HCT116 (cell line): Measurements from ENCODE around the gene ADIRF. TPM values are rescaled to one million over a fixed set of nuclear protein-coding genes. Genes with fewer than 3 reads are reported as not detected.
A peak's percentile ranks its signal among the peaks of the same experiment; 100 is the strongest.

Experiments
- ATAC-seq: fragments of 200-7000 bp; cut with Tn5 transposase; 2 replicates; pipeline ENCODE4 v1.9.1; 2020; ENCODE audit warnings: mild to moderate bottlenecking, moderate library complexity
- BruUV-seq: library from RNA; stranded (reverse); fragments of 400-500 nt; replicated peaks from 2 replicates; lab custom pipeline; 2021; lab: Mats Ljungman, UMichigan
- CTCF ChIA-PET: fragments of 300-600 bp; sonication (Branson Sonifier 250); formaldehyde crosslinking; loops from one replicate; lab custom pipeline; 2021; ENCODE audit warnings: antibody characterized with exemption; lab: Charles Lee
- POLR2A ChIA-PET: fragments of 300-600, 350-600 bp; sonication (Branson Sonifier 250); formaldehyde crosslinking; loops from one replicate; lab custom pipeline; 2021; ENCODE audit warnings: antibody characterized with exemption; lab: Charles Lee
- RAD21 ChIA-PET, 2 experiments: fragments of 300-600 bp; sonication (Branson Sonifier 250); formaldehyde crosslinking; loops; one replicate each; lab custom pipeline; 2023; ENCODE audit warnings: low total read pairs in 2 of 2; ENCODE audit not compliant: uncharacterized antibody in 2 of 2, unreplicated experiment in 2 of 2, low non-redundant PET in 1 of 2; lab: Charles Lee
- DNase-seq: peaks from one replicate; pipeline ENCODE4 v3.0.0-alpha.2; 2010; ENCODE audit warnings: low read depth, low spot score
- H2AFZ ChIP-seq: fragments of 200-600 bp; shearing (Covaris generic), sonication (generic); 2 replicates; pipeline ENCODE4 v1.6.1; 2017; ENCODE audit warnings: low read depth, mixed run types, mixed read lengths, antibody characterized with exemption, low read length; ENCODE audit not compliant: poor library complexity, severe bottlenecking
- H3K27ac ChIP-seq: 2 replicates; pipeline ENCODE4 v1.5.1; 2012; ENCODE audit warnings: low read depth, low read length
- H3K27me3 ChIP-seq: fragments of 200-600 bp; sonication (generic); 2 replicates; pipeline ENCODE4 v1.6.1; 2016; ENCODE audit warnings: mixed run types, low read length, mixed read lengths; ENCODE audit not compliant: insufficient read depth
- H3K36me3 ChIP-seq, 2 experiments: fragments of 200-500 bp in 1 of 2; fragments of 200-600 bp in 1 of 2; sonication (Bioruptor generic) in 1 of 2; sonication (generic) in 1 of 2; 2 replicates each; pipeline versions ENCODE4 v1.5.1 to v1.6.1; 2014 to 2016; ENCODE audit warnings: low read length in 2 of 2, inconsistent platforms in 1 of 2, mixed read lengths in 1 of 2, mixed run types in 1 of 2; ENCODE audit not compliant: insufficient read depth in 2 of 2, control insufficient read depth in 1 of 2
- H3K4me1 ChIP-seq, 2 experiments: fragments of 200-600 bp in 1 of 2; sonication (generic) in 1 of 2; 2 replicates each; pipeline versions ENCODE4 v1.5.1 to v1.6.1; 2012 to 2017; ENCODE audit warnings: low read length in 2 of 2, inconsistent platforms in 1 of 2, mild to moderate bottlenecking in 1 of 2, mixed read lengths in 1 of 2, mixed run types in 1 of 2, moderate library complexity in 1 of 2; ENCODE audit not compliant: insufficient read depth in 2 of 2, control insufficient read depth in 1 of 2
- H3K4me2 ChIP-seq: fragments of 200-600 bp; sonication (generic); 2 replicates; pipeline ENCODE4 v1.6.1; 2017; ENCODE audit warnings: mixed run types, low read length, mixed read lengths
- H3K4me3 ChIP-seq, 2 experiments: fragments of 200-600 bp in 1 of 2; sonication (generic) in 1 of 2; replicated peaks in 1 of 2; 2 replicates each; pipeline ENCODE4 v1.5.1; 2011 to 2016; ENCODE audit warnings: low read length in 2 of 2, control low read depth in 1 of 2, low read depth in 1 of 2, mild to moderate bottlenecking in 1 of 2, mixed read lengths in 1 of 2, mixed run types in 1 of 2
- H3K79me2 ChIP-seq: fragments of 200-600 bp; sonication (generic); 2 replicates; pipeline ENCODE4 v1.6.1; 2017; ENCODE audit warnings: mild to moderate bottlenecking, mixed run types, low read length, moderate library complexity, mixed read lengths; ENCODE audit not compliant: insufficient read depth
- H3K9ac ChIP-seq: fragments of 200-600 bp; sonication (generic); 2 replicates; pipeline ENCODE4 v1.6.1; 2016; ENCODE audit warnings: low read length, mixed read lengths
- H3K9me2 ChIP-seq: fragments of 200-600 bp; sonication (generic), shearing (Covaris generic); 2 replicates; pipeline ENCODE4 v1.6.1; 2017; ENCODE audit warnings: mixed run types, mild to moderate bottlenecking, moderate library complexity; ENCODE audit not compliant: insufficient read depth
- H3K9me3 ChIP-seq, 2 experiments: fragments of 200-500 bp in 1 of 2; fragments of 200-600 bp in 1 of 2; sonication (Bioruptor generic) in 1 of 2; sonication (generic) in 1 of 2; 2 replicates each; pipeline ENCODE4 v1.6.1; 2014 to 2017; ENCODE audit warnings: low read length in 2 of 2, mixed read lengths in 2 of 2, inconsistent platforms in 1 of 2, low read depth in 1 of 2, mild to moderate bottlenecking in 1 of 2, mixed run types in 1 of 2, moderate library complexity in 1 of 2; ENCODE audit not compliant: control insufficient read depth in 1 of 2, insufficient read depth in 1 of 2
- H4K20me1 ChIP-seq: fragments of 200-600 bp; sonication (generic), shearing (Covaris generic); 2 replicates; pipeline ENCODE4 v1.6.1; 2017; ENCODE audit warnings: mixed run types, mild to moderate bottlenecking, moderate library complexity; ENCODE audit not compliant: insufficient read depth
- CBX3 ChIP-seq: IDR thresholded peaks from 2 replicates; pipeline ENCODE4 v1.6.1; 2012; ENCODE audit warnings: low read depth
- CEBPB ChIP-seq: IDR thresholded peaks from 2 replicates; pipeline ENCODE4 v1.6.1; 2012; ENCODE audit warnings: low read depth
- EZH2 ChIP-seq: fragments of 200-600 bp; sonication (generic); IDR thresholded peaks from 2 replicates; pipeline ENCODE4 v1.6.1; 2017; ENCODE audit warnings: antibody characterized with exemption, mixed run types
- JUND ChIP-seq: IDR thresholded peaks from 2 replicates; pipeline ENCODE4 v1.6.1; 2012
- POLR2A ChIP-seq: IDR thresholded peaks from 2 replicates; pipeline ENCODE4 v1.7.0; 2011; ENCODE audit warnings: borderline replicate concordance; ENCODE audit not compliant: insufficient read depth, insufficient read length; ENCODE audit errors: extremely low read depth
- SP1 ChIP-seq: IDR thresholded peaks from 2 replicates; pipeline ENCODE4 v1.6.1; 2012; ENCODE audit warnings: low read depth
- TCF7L2 ChIP-seq: IDR thresholded peaks from 2 replicates; pipeline ENCODE4 v1.7.0; 2011; ENCODE audit warnings: borderline replicate concordance, inconsistent platforms; ENCODE audit not compliant: insufficient read depth, insufficient read length; ENCODE audit errors: extremely low read depth
- YY1 ChIP-seq: IDR thresholded peaks from 2 replicates; pipeline ENCODE4 v1.6.1; 2011; ENCODE audit warnings: low read length, low read depth, moderate library complexity, mild to moderate bottlenecking; ENCODE audit not compliant: insufficient replicate concordance; ENCODE audit errors: extremely low read depth
- intact Hi-C: fragments of 100-400 bp; cut with micrococcal nuclease; formaldehyde crosslinking; loops from 2 replicates; pipeline ENCODE4 v1.10.0; 2022
- total RNA-seq: library from RNA; stranded (reverse); gene quantifications from one replicate; pipeline ENCODE4 v1.2.1, GENCODE V29; 2021; ENCODE audit not compliant: unreplicated experiment
- TF ChIP-seq, protein P1 (sequence below): IDR thresholded peaks from 2 replicates; pipeline ENCODE4 v1.6.1; 2011; ENCODE audit warnings: mild to moderate bottlenecking, low read length, moderate library complexity; ENCODE audit not compliant: insufficient replicate concordance; ENCODE audit errors: extremely low read depth

The ADIRF gene
- total RNA-seq, 1 experiment from 2014 or later: 448 TPM

DNA sequence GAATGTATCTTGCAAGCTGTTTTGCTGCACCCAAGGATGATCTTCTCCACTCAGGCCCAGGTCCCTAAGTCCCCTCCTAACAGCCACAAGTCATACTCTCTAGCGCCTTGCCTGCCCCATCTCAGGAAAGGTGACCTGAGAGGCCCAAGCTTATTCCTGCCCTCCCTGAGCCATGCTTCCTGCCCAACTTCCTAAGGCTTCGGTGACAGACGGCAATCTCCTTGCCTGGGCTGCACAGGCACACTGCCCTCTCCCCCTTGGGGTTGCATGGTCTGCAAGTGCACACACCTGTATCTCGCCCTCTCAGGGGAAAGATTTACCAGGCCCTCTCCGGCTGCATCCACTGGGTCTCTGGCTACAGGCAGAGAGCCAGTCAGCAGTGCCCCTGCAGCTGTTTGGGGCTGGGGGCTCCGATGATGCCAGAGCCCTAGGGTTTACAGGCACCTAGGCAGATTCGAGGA is 771 bp upstream of the ADIRF start:
- Histone ChIP-seq H3K79me2 (peaks cover 35% of the 10 kb centered on the region), H3K4me2 (peak overlapping the region; percentile 90), H4K20me1 (no peaks in the 10 kb centered on the region), H3K36me3 (0 out of 4 replicates have a peak, but pooled peaks cover 0 to 5% of the 10 kb centered on the region in 2 experiments), H3K9ac (peak overlapping the region; percentile 98), H3K4me1 (peaks cover 47 to 82% of the 10 kb centered on the region in 2 experiments), H2AFZ (no peak overlapping the region), H3K9me3 (no peaks in the 10 kb centered on the region), H3K27me3 (no peaks in the 10 kb centered on the region), H3K4me3 (peak overlapping the region; percentile 70 to 79), H3K27ac (peak overlapping the region; percentile 95), H3K9me2 (no peaks in the 10 kb centered on the region)
- POLR2A ChIA-PET: interaction anchor here (1.6 to 5.8 kb wide), 3 partner anchors 9 to 126 kb away, joined by 6 to 58 read pairs (median 6); partner anchors contain the start of genes MMRN2 and SNCG
- intact Hi-C loops: loop anchor here (2.0 kb wide), 1 partner anchor 29 kb away; no protein-coding TSS in a partner anchor
- CTCF ChIA-PET: interaction anchor here (0.8 to 4.3 kb wide), 8 partner anchors 8 to 275 kb away, joined by 3 to 36 read pairs (median 4); partner anchors contain the start of gene SNCG
- ATAC-seq (no peak), DNase-seq (no peak)
- no TSS peak for BruUV-seq
- TF ChIP-seq EZH2: no peak
- TF ChIP-seq, protein P1, sequence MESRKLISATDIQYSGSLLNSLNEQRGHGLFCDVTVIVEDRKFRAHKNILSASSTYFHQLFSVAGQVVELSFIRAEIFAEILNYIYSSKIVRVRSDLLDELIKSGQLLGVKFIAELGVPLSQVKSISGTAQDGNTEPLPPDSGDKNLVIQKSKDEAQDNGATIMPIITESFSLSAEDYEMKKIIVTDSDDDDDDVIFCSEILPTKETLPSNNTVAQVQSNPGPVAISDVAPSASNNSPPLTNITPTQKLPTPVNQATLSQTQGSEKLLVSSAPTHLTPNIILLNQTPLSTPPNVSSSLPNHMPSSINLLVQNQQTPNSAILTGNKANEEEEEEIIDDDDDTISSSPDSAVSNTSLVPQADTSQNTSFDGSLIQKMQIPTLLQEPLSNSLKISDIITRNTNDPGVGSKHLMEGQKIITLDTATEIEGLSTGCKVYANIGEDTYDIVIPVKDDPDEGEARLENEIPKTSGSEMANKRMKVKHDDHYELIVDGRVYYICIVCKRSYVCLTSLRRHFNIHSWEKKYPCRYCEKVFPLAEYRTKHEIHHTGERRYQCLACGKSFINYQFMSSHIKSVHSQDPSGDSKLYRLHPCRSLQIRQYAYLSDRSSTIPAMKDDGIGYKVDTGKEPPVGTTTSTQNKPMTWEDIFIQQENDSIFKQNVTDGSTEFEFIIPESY: no peak
- no peak for TF ChIP-seq JUND
- TF ChIP-seq CBX3: no peak
- TF ChIP-seq SP1: no peak
- TF ChIP-seq YY1: no peak
- TF ChIP-seq POLR2A: no peak
- no peak for TF ChIP-seq TCF7L2
- TF ChIP-seq CEBPB: no peak
- RAD21 ChIA-PET: interaction anchor here in 1 of 2 experiments (0.6 kb wide), 1 partner anchor 201 kb away, joined by 7 read pairs; no protein-coding TSS in a partner anchor
